Hair follicle dermal papilla cell (primary cell): ENCODE data around the gene GAS2. TPM values are rescaled to one million over a fixed set of nuclear protein-coding genes. Genes with fewer than 3 reads are reported as not detected.
A peak's percentile ranks its signal among the peaks of the same experiment; 100 is the strongest.

Source experiments
- small RNA-seq: library from RNA; depleted of rRNA; stranded (forward); fragments of <200 nt; gene quantifications from one replicate; pipeline ENCODE3, GENCODE V24; 2012
- total RNA-seq: library from RNA; depleted of rRNA; stranded (reverse); fragments of >200 nt; gene quantifications from 2 replicates; pipeline ENCODE4 v1.2.3, GENCODE V29; 2012

Gene GAS2
- 2.3 and 7.0 TPM in 2 replicates for total RNA-seq

DNA sequence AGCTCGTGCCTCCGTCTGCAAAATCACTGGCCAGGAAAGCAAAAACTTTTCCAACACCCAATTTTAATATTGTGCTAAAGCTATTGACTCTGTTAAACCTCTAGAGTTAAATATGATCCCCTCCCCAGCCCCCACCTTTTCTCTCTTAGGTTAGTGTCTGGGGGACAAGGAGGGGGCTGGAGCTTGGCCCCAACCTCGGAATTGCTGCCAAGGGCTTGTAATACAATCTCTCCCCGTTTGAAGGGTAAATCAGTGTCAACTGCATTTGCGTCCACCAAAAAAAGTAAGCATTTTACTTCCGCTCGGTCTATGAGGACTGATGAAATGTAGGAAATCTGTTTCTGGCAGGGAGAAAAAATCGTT lies at the start of gene GAS2:
GAS2 (plus strand) TSS at position 287 of the 363 bp plus-strand sequence. CDS start 8,259 bp downstream, outside the sequence.

DNA sequence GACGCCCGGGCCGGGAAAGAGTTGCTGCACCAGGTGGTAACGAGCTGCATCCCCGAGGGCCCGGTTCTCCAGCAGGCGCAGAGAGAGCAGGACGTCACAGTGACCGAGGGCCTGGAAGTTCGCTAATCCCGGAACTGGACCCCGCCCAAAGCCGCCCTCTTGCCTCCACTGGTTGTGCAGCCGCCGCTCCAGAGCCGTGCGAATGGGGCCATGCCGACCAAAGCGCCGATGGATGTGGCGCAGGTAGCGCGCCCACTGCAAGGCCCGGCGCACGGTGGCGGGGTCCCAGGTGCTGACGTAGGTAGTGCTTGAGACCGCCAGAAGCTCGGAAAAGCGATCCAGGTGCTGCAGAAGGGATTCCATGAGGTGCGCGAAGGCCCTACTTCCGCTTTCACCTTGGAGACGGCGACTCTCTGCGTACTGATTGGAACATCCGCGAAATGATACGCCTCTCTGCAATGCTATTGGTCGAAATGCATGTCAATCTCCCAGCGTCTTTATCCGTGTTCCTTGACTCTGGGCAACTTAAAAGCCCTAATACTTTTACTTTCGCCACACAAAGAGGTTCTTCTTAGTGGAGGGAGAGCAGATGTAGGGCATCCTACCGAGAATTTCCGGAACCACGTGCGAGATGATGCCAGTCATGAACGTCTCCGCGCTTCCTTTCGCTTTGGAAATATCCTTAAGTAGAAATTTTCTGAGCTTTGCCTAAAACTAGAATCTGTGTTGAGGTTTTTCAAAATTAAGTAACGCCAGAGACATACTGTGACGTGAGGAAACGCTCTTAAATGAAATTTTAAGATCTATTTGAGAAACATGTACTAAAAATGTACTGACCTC lies 40.7 kb upstream of the GAS2 start, which contains the start of gene FANCF:
FANCF (minus strand) TSS at position 376 of the 840 bp plus-strand sequence; CDS start at position 363, 13 bp downstream.

GRCh38 chr11:22829231-22830081 lies 163.0 kb downstream of the GAS2 start, which contains the start of gene SVIP:
TSS of gene SVIP (minus strand) at chr11:22829801. CDS start at chr11:22829748, 53 bp downstream.

GRCh38 chr11:22860241-22860640 lies 193.8 kb downstream of the GAS2 start, which contains the start of gene CCDC179:
TSS of gene CCDC179 (minus strand) at chr11:22860474. CDS start at chr11:22860421, 53 bp downstream.

Small RNA genes within 50 kb of the gene (small RNA-seq; reads per million reads assigned to genes)
- gene RNA5SP338 = 12.0 reads per million, percentile 92 among the genes with 10 or more reads in this experiment

Other genes with a start within 250 kb of the GAS2 start
- gene FANCF, start 40.8 kb upstream of the GAS2 start, total RNA-seq = 12.1 and 15.3 TPM in 2 replicates
- 1.7 and 2.9 TPM in 2 replicates for gene SVIP, start 163.2 kb downstream of the GAS2 start, total RNA-seq
- gene CCDC179, start 193.9 kb downstream of the GAS2 start, total RNA-seq = not detected in 2 replicates